ENCODE data around the gene SPAG4.

The SPAG4 gene

DNA sequence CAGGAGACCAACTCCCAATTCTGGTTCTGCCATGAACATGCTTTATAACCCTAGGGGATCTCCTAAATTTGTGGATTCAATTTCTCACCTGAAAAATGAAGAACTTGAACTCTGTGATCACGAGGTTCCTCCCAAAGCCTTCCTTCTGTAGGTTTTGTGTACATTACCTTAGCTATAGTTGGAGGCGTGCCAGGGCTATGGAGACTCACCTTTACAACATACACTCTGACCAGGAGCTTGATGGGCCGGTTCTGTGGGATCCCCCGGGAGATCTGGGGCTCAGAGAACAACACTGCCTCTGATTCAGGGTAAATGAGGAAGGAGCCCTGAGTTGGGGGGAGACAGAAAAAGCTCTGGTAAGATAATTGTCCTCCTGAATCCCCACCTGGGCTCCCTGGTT, 39.7 kb upstream of the SPAG4 start:
- Histone ChIP-seq H2BK12ac (ENCODE audit: low read length) (no peak overlapping the region), H3K36me3 (replicated peaks in 1 of 2; ENCODE audit: control insufficient read depth in 2 of 2, insufficient read depth in 2 of 2, low read length in 2 of 2) (no peaks in the 10 kb centered on the region), H3K14ac (ENCODE audit: low read length) (no peak overlapping the region), H2BK5ac (ENCODE audit: low read length) (no peak overlapping the region), H3K4me1 (ENCODE audit: control insufficient read depth in 2 of 2, insufficient read depth in 1 of 2, low read depth in 1 of 2, low read length in 2 of 2) (no peaks in the 10 kb centered on the region), H3K79me1 (ENCODE audit: low read depth, low read length) (no peaks in the 10 kb centered on the region), H3K9me3 (replicated peaks in 1 of 2; ENCODE audit: control insufficient read depth in 2 of 2, insufficient read depth in 1 of 2, low read depth in 1 of 2, low read length in 2 of 2) (no peaks in the 10 kb centered on the region), H3K23ac (ENCODE audit: low read depth, low read length, poor library complexity) (no peak overlapping the region), H3K9ac (ENCODE audit: low read depth, low read length, poor library complexity) (no peak overlapping the region), H2BK120ac (ENCODE audit: low read depth, low read length) (no peak overlapping the region), H2AFZ (ENCODE audit: low read length) (no peak overlapping the region), H3K4ac (ENCODE audit: low read length) (no peak overlapping the region), H2BK15ac (ENCODE audit: low read length) (no peak overlapping the region), H3K27ac (replicated peaks; ENCODE audit: low read length) (no peak overlapping the region), H3K27me3 (ENCODE audit: control insufficient read depth in 3 of 3, insufficient read depth in 3 of 3, low read depth in 1 of 3, low read length in 3 of 3) (no peaks in the 10 kb centered on the region), H4K8ac (ENCODE audit: low read depth, low read length) (no peak overlapping the region), H3K4me2 (ENCODE audit: insufficient read depth, low read length, poor library complexity, severe bottlenecking) (no peak overlapping the region), H2AK5ac (ENCODE audit: low read depth, low read length) (no peak overlapping the region), H4K91ac (ENCODE audit: low read depth, low read length, poor library complexity) (no peak overlapping the region), H3K18ac (ENCODE audit: low read length) (no peak overlapping the region), H3K4me3 (ENCODE audit: low read length in 2 of 2) (no peak overlapping the region)
- DNase-seq (ENCODE audit: low spot score), result no peak
- WGBS, 2 donors (ENCODE audit: extremely low coverage in 2 of 2, insufficient read length in 2 of 2, insufficient replicate concordance in 1 of 2), result no CpG with 5 or more reads among the region's 4 CpGs

GRCh38 chr20:35576816-35577215, 38.8 kb upstream of the SPAG4 start:
- Histone ChIP-seq H3K36me3 (replicated peaks in 1 of 2; ENCODE audit: control insufficient read depth in 2 of 2, insufficient read depth in 2 of 2, low read length in 2 of 2) (no peaks in the 10 kb centered on the region), H3K4me2 (ENCODE audit: insufficient read depth, low read length, poor library complexity, severe bottlenecking) (no peak overlapping the region), H3K27ac (replicated peaks; ENCODE audit: low read length) (no peak overlapping the region), H3K23ac (ENCODE audit: low read depth, low read length, poor library complexity) (no peak overlapping the region), H3K27me3 (ENCODE audit: control insufficient read depth in 3 of 3, insufficient read depth in 3 of 3, low read depth in 1 of 3, low read length in 3 of 3) (no peaks in the 10 kb centered on the region), H2BK15ac (ENCODE audit: low read length) (no peak overlapping the region), H3K4ac (ENCODE audit: low read length) (no peak overlapping the region), H3K79me1 (ENCODE audit: low read depth, low read length) (no peaks in the 10 kb centered on the region), H3K9ac (ENCODE audit: low read depth, low read length, poor library complexity) (no peak overlapping the region), H4K91ac (ENCODE audit: low read depth, low read length, poor library complexity) (no peak overlapping the region), H2BK5ac (ENCODE audit: low read length) (no peak overlapping the region), H4K8ac (ENCODE audit: low read depth, low read length) (no peak overlapping the region), H2BK120ac (ENCODE audit: low read depth, low read length) (no peak overlapping the region), H3K18ac (ENCODE audit: low read length) (no peak overlapping the region), H3K4me1 (ENCODE audit: control insufficient read depth in 2 of 2, insufficient read depth in 1 of 2, low read depth in 1 of 2, low read length in 2 of 2) (no peaks in the 10 kb centered on the region), H3K9me3 (replicated peaks in 1 of 2; ENCODE audit: control insufficient read depth in 2 of 2, insufficient read depth in 1 of 2, low read depth in 1 of 2, low read length in 2 of 2) (no peaks in the 10 kb centered on the region), H2AFZ (ENCODE audit: low read length) (no peak overlapping the region), H3K4me3 (ENCODE audit: low read length in 2 of 2) (no peak overlapping the region), H2AK5ac (ENCODE audit: low read depth, low read length) (no peak overlapping the region), H3K14ac (ENCODE audit: low read length) (no peak overlapping the region), H2BK12ac (ENCODE audit: low read length) (no peak overlapping the region)
- no peak for DNase-seq (ENCODE audit: low spot score)
- no CpG with 5 or more reads among the region's 3 CpGs for WGBS, 2 donors (ENCODE audit: extremely low coverage in 2 of 2, insufficient read length in 2 of 2, insufficient replicate concordance in 1 of 2)

GRCh38 chr20:35578469-35578868, 37.2 kb upstream of the SPAG4 start:
- no peak overlapping the region for H2BK5ac ChIP-seq (ENCODE audit: low read length)
- no peaks in the 10 kb centered on the region for H3K79me1 ChIP-seq (ENCODE audit: low read depth, low read length)
- H3K18ac ChIP-seq (ENCODE audit: low read length), result no peak overlapping the region
- H3K27me3 ChIP-seq (ENCODE audit: control insufficient read depth in 3 of 3, insufficient read depth in 3 of 3, low read depth in 1 of 3, low read length in 3 of 3), result peaks cover 0 to 5% (median 0%) of the 10 kb centered on the region in 3 experiments
- no CpG with 5 or more reads among the region's 8 CpGs for WGBS, 2 donors (ENCODE audit: extremely low coverage in 2 of 2, insufficient read length in 2 of 2, insufficient replicate concordance in 1 of 2)
- no peaks in the 10 kb centered on the region for H3K9me3 ChIP-seq (replicated peaks in 1 of 2; ENCODE audit: control insufficient read depth in 2 of 2, insufficient read depth in 1 of 2, low read depth in 1 of 2, low read length in 2 of 2)
- no peak overlapping the region for H3K4me2 ChIP-seq (ENCODE audit: insufficient read depth, low read length, poor library complexity, severe bottlenecking)
- no peaks in the 10 kb centered on the region for H3K36me3 ChIP-seq (replicated peaks in 1 of 2; ENCODE audit: control insufficient read depth in 2 of 2, insufficient read depth in 2 of 2, low read length in 2 of 2)
- H4K8ac ChIP-seq (ENCODE audit: low read depth, low read length), result no peak overlapping the region
- H3K9ac ChIP-seq (ENCODE audit: low read depth, low read length, poor library complexity), result no peak overlapping the region
- no peak overlapping the region for H2BK15ac ChIP-seq (ENCODE audit: low read length)
- DNase-seq (ENCODE audit: low spot score), result no peak
- H2BK12ac ChIP-seq (ENCODE audit: low read length), result no peak overlapping the region
- H2AK5ac ChIP-seq (ENCODE audit: low read depth, low read length), result no peak overlapping the region
- no peak overlapping the region for H3K23ac ChIP-seq (ENCODE audit: low read depth, low read length, poor library complexity)
- H3K14ac ChIP-seq (ENCODE audit: low read length), result no peak overlapping the region
- H4K91ac ChIP-seq (ENCODE audit: low read depth, low read length, poor library complexity), result no peak overlapping the region
- H3K4me1 ChIP-seq (ENCODE audit: control insufficient read depth in 2 of 2, insufficient read depth in 1 of 2, low read depth in 1 of 2, low read length in 2 of 2), result no peaks in the 10 kb centered on the region
- H3K27ac ChIP-seq (replicated peaks; ENCODE audit: low read length), result no peak overlapping the region
- no peak overlapping the region for H3K4me3 ChIP-seq (ENCODE audit: low read length in 2 of 2)
- no peak overlapping the region for H2BK120ac ChIP-seq (ENCODE audit: low read depth, low read length)
- no peak overlapping the region for H2AFZ ChIP-seq (ENCODE audit: low read length)
- H3K4ac ChIP-seq (ENCODE audit: low read length), result no peak overlapping the region

- Histone ChIP-seq H3K4me2 (ENCODE audit: insufficient read depth, low read length, poor library complexity, severe bottlenecking) (no peak overlapping the region), H2AK5ac (ENCODE audit: low read depth, low read length) (no peak overlapping the region), H3K9ac (ENCODE audit: low read depth, low read length, poor library complexity) (no peak overlapping the region), H2AFZ (ENCODE audit: low read length) (no peak overlapping the region), H2BK12ac (ENCODE audit: low read length) (no peak overlapping the region), H3K9me3 (replicated peaks in 1 of 2; ENCODE audit: control insufficient read depth in 2 of 2, insufficient read depth in 1 of 2, low read depth in 1 of 2, low read length in 2 of 2) (no peaks in the 10 kb centered on the region), H3K4me1 (ENCODE audit: control insufficient read depth in 2 of 2, insufficient read depth in 1 of 2, low read depth in 1 of 2, low read length in 2 of 2) (no peaks in the 10 kb centered on the region), H2BK15ac (ENCODE audit: low read length) (no peak overlapping the region), H3K23ac (ENCODE audit: low read depth, low read length, poor library complexity) (no peak overlapping the region), H3K27ac (replicated peaks; ENCODE audit: low read length) (no peak overlapping the region), H3K27me3 (ENCODE audit: control insufficient read depth in 3 of 3, insufficient read depth in 3 of 3, low read depth in 1 of 3, low read length in 3 of 3) (peaks cover 0 to 5% (median 0%) of the 10 kb centered on the region in 3 experiments), H3K4ac (ENCODE audit: low read length) (no peak overlapping the region), H3K14ac (ENCODE audit: low read length) (no peak overlapping the region), H3K4me3 (ENCODE audit: low read length in 2 of 2) (no peak overlapping the region), H2BK5ac (ENCODE audit: low read length) (no peak overlapping the region), H3K36me3 (replicated peaks in 1 of 2; ENCODE audit: control insufficient read depth in 2 of 2, insufficient read depth in 2 of 2, low read length in 2 of 2) (no peaks in the 10 kb centered on the region), H4K91ac (ENCODE audit: low read depth, low read length, poor library complexity) (no peak overlapping the region), H3K79me1 (ENCODE audit: low read depth, low read length) (no peaks in the 10 kb centered on the region), H4K8ac (ENCODE audit: low read depth, low read length) (no peak overlapping the region), H3K18ac (ENCODE audit: low read length) (no peak overlapping the region), H2BK120ac (ENCODE audit: low read depth, low read length) (no peak overlapping the region)
- WGBS, 2 donors (ENCODE audit: extremely low coverage in 2 of 2, insufficient read length in 2 of 2, insufficient replicate concordance in 1 of 2), result no CpG with 5 or more reads among the region's 6 CpGs
- no peak for DNase-seq (ENCODE audit: low spot score)
Measured at GRCh38 chr20:35579196-35579595, 36.4 kb upstream of the SPAG4 start.

All from neuronal stem cell (in vitro differentiated cells).